ENCODE measurements around the gene NLRP13. TPM values are rescaled to one million over a fixed set of nuclear protein-coding genes. Genes with fewer than 3 reads are reported as not detected.

The NLRP13 gene, protein sequence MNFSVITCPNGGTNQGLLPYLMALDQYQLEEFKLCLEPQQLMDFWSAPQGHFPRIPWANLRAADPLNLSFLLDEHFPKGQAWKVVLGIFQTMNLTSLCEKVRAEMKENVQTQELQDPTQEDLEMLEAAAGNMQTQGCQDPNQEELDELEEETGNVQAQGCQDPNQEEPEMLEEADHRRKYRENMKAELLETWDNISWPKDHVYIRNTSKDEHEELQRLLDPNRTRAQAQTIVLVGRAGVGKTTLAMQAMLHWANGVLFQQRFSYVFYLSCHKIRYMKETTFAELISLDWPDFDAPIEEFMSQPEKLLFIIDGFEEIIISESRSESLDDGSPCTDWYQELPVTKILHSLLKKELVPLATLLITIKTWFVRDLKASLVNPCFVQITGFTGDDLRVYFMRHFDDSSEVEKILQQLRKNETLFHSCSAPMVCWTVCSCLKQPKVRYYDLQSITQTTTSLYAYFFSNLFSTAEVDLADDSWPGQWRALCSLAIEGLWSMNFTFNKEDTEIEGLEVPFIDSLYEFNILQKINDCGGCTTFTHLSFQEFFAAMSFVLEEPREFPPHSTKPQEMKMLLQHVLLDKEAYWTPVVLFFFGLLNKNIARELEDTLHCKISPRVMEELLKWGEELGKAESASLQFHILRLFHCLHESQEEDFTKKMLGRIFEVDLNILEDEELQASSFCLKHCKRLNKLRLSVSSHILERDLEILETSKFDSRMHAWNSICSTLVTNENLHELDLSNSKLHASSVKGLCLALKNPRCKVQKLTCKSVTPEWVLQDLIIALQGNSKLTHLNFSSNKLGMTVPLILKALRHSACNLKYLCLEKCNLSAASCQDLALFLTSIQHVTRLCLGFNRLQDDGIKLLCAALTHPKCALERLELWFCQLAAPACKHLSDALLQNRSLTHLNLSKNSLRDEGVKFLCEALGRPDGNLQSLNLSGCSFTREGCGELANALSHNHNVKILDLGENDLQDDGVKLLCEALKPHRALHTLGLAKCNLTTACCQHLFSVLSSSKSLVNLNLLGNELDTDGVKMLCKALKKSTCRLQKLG
- total RNA-seq (2021; fragmentation: NEBNext Ultra II Directional; extraction: Animal tissue kit (Norgen Biotek cat#: 25700)) (not detected in 2 replicates), polyA plus RNA-seq (2011; rRNA removed) (not detected in 2 replicates), polyA minus RNA-seq (2011; rRNA and poly(A)+ RNA removed) (not detected in 2 replicates)
- not detected for polyA plus RNA-seq (2011; cell fraction: cytosol; rRNA removed)
- polyA plus RNA-seq (2011; cell fraction: nucleus; rRNA removed) = not detected
- not detected in 4 replicates for polyA plus RNA-seq (2012, experiment 1 of 2)
- polyA plus RNA-seq (2012, experiment 2 of 2) = not detected
- not detected for polyA plus RNA-seq (2013, experiment 1 of 2)
- polyA plus RNA-seq (2013, experiment 2 of 2) = not detected
- not detected for polyA minus RNA-seq (2011; cell fraction: cytosol; rRNA and poly(A)+ RNA removed)
- not detected for polyA minus RNA-seq (2011; cell fraction: nucleus; rRNA and poly(A)+ RNA removed)
- long read RNA-seq, experiment 1 = 0 reads
- long read RNA-seq, experiment 2 = 0 reads

DNA sequence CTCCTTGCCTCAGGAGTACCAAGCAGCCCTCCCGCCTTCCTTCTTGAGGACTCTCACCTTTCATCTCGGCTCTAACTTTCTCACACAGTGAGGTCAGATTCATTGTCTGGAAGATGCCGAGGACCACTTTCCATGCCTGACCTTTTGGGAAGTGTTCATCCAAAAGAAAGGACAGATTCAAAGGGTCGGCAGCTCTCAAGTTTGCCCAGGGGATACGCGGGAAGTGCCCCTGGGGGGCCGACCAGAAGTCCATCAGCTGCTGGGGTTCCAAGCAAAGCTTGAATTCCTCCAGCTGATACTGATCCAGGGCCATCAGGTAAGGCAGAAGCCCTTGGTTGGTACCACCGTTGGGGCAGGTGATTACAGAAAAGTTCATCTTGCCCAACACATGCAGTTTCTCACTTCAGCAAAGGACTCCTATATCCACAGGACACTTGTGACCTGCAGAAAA lies at the start of gene NLRP13:
TSS of gene NLRP13 (minus strand) at position 401 of the 451 bp plus-strand sequence. CDS start at position 376, 25 bp downstream.
- Histone ChIP-seq H2BK12ac (ENCODE audit: low read depth, low read length) (no peak within 1 kb of the TSS), H3K23me2 (ENCODE audit: low read depth, low read length) (no peaks in the 10 kb centered on the region), H3K27me3 (replicated peaks in 1 of 4; ENCODE audit: control insufficient read depth in 3 of 4, extremely low read depth in 1 of 4, insufficient read depth in 3 of 4, low read length in 3 of 4) (no peaks in the 10 kb centered on the region; a peak in 1 of 7 replicates), H2BK20ac (ENCODE audit: low read length) (no peak within 1 kb of the TSS), H3K56ac (replicated peaks; ENCODE audit: insufficient read length, low read depth, low read length) (no peak within 1 kb of the TSS), H2AK5ac (ENCODE audit: low read depth, low read length) (no peak within 1 kb of the TSS), H3K18ac (ENCODE audit: extremely low read depth, low read length) (no peak within 1 kb of the TSS), H3K23ac (ENCODE audit: insufficient read length) (no peak within 1 kb of the TSS), H4K5ac (ENCODE audit: insufficient read length, low read depth, low read length) (no peak within 1 kb of the TSS), H4K20me1 (replicated peaks in 1 of 2; ENCODE audit: control insufficient read depth in 1 of 2, insufficient read depth in 2 of 2, low read length in 2 of 2) (no peaks in the 10 kb centered on the region), H3K9me3 (ENCODE audit: insufficient read depth in 2 of 2, low read depth in 1 of 2, low read length in 1 of 2) (peaks cover 47 to 66% of the 10 kb centered on the region in 2 experiments), H4K91ac (replicated peaks; ENCODE audit: insufficient read length, low read length) (no peak within 1 kb of the TSS), H3K79me1 (ENCODE audit: low read depth, low read length) (no peaks in the 10 kb centered on the region), H3K79me2 (ENCODE audit: control insufficient read depth in 1 of 2, insufficient read depth in 2 of 2, low read length in 2 of 2) (no peaks in the 10 kb centered on the region), H3K4me1 (replicated peaks in 1 of 4; ENCODE audit: control insufficient read depth in 3 of 4, insufficient read depth in 4 of 4, low read length in 3 of 4) (no peaks in the 10 kb centered on the region), H2AFZ (ENCODE audit: low read length) (no peak within 1 kb of the TSS), H2BK120ac (replicated peaks; ENCODE audit: low read depth, low read length) (no peak within 1 kb of the TSS), H2BK15ac (ENCODE audit: low read length) (no peak within 1 kb of the TSS), H3K4me2 (ENCODE audit: insufficient read depth in 1 of 2, low read depth in 2 of 2, low read length in 2 of 2) (no peak within 1 kb of the TSS), H3K27ac (ENCODE audit: low read depth, low read length) (no peak within 1 kb of the TSS), H3K4me3 (ENCODE audit: extremely low read depth in 1 of 4, insufficient read depth in 2 of 4, low read depth in 3 of 4, low read length in 4 of 4) (no peak within 1 kb of the TSS), H3K36me3 (ENCODE audit: control insufficient read depth in 2 of 4, insufficient read depth in 4 of 4, low read length in 3 of 4) (peaks cover 0 to 3% (median 0%) of the 10 kb centered on the region in 4 experiments; a peak in 1 of 8 replicates), H3K4ac (replicated peaks; ENCODE audit: insufficient read length, low read depth, low read length) (no peak within 1 kb of the TSS), H4K8ac (ENCODE audit: extremely low read depth, insufficient read depth, low read length) (no peak within 1 kb of the TSS), H3K14ac (ENCODE audit: insufficient read length) (no peak within 1 kb of the TSS), H2BK5ac (ENCODE audit: low read depth, low read length) (no peak within 1 kb of the TSS), H3K9ac (replicated peaks in 1 of 4; ENCODE audit: extremely low read depth in 1 of 4, low read depth in 3 of 4, low read length in 3 of 4) (no peak within 1 kb of the TSS)
- DNase-seq (ENCODE audit: low read depth in 1 of 2, low spot score in 2 of 2) = no peak
- WGBS, 2 experiments (ENCODE audit: extremely low coverage in 1 of 2, insufficient coverage in 1 of 2, insufficient read length in 1 of 2, insufficient replicate concordance in 2 of 2, low coverage in 1 of 2, low lambda C conversion rate in 2 of 2, missing lambda C conversion rate in 1 of 2) = 86% methylated on average over 7 of the region's 8 CpGs; no CpG with 5 or more reads in 1 of the 2 experiments
- FAIRE-seq = no peak
- ChIA-PET POLR2A (ENCODE audit: partially characterized antibody) (no interaction called here), CTCF (ENCODE audit: partially characterized antibody) (no interaction called here)
- TF ChIP-seq GTF2F1 (IDR thresholded peaks at IDR 0.05; ENCODE audit: borderline replicate concordance, low read depth, low read length) = no peak
- no peak for TF ChIP-seq HDAC6 (IDR thresholded peaks at IDR 0.05; ENCODE audit: low read depth, low read length)
- no peak for TF ChIP-seq HDAC2 (IDR thresholded peaks at IDR 0.05; ENCODE audit: borderline replicate concordance in 1 of 2, low read depth in 2 of 2, low read length in 2 of 2)
- no peak for TF ChIP-seq RBBP5 (IDR thresholded peaks at IDR 0.05; ENCODE audit: borderline replicate concordance, low read depth, low read length)
- TF ChIP-seq RAD21 (IDR thresholded peaks at IDR 0.05 in 1 of 2, conservative IDR thresholded peaks at IDR 0.05 in 1 of 2; ENCODE audit: low read depth in 2 of 2, low read length in 2 of 2) = no peak
- TF ChIP-seq EZH2 (IDR thresholded peaks at IDR 0.05; ENCODE audit: low read depth, low read length, severe bottlenecking) = no peak

Measured in H1 (cell line).